ENCODE measurements around the gene NUDT22.

Gene NUDT22

GRCh38 chr11:64266339-64266738 lies 40.3 kb downstream of the NUDT22 start:
- H3K27ac ChIP-seq (ENCODE audit: low read depth, low read length) = no peak overlapping the region
- no peaks in the 10 kb centered on the region for H3K79me2 ChIP-seq (ENCODE audit: control insufficient read depth, insufficient read depth, low read length, unreplicated experiment)
- H3K27me3 ChIP-seq (ENCODE audit: insufficient read depth, low read length) = no peaks in the 10 kb centered on the region
- H2AFZ ChIP-seq (ENCODE audit: low read length, unreplicated experiment) = no peak overlapping the region
- no peak overlapping the region for H3K4me3 ChIP-seq (ENCODE audit: low read depth, low read length)
- peaks cover 8% of the 10 kb centered on the region; the same call in 1 of the 2 replicates for H3K36me3 ChIP-seq (ENCODE audit: insufficient read depth, low read length)
- H3K4me1 ChIP-seq (ENCODE audit: control insufficient read depth, insufficient read depth, low read length, unreplicated experiment) = peaks cover 29% of the 10 kb centered on the region

GRCh38 chr11:64267207-64267945 lies 41.3 kb downstream of the NUDT22 start:
- no peak overlapping the region for H3K4me3 ChIP-seq (ENCODE audit: low read depth, low read length)
- H2AFZ ChIP-seq (ENCODE audit: low read length, unreplicated experiment) = no peak overlapping the region
- H3K4me1 ChIP-seq (ENCODE audit: control insufficient read depth, insufficient read depth, low read length, unreplicated experiment) = peaks cover 33% of the 10 kb centered on the region
- H3K27ac ChIP-seq (ENCODE audit: low read depth, low read length) = no peak overlapping the region
- no peaks in the 10 kb centered on the region for H3K27me3 ChIP-seq (ENCODE audit: insufficient read depth, low read length)
- peaks cover 4% of the 10 kb centered on the region for H3K79me2 ChIP-seq (ENCODE audit: control insufficient read depth, insufficient read depth, low read length, unreplicated experiment)
- no peaks in the 10 kb centered on the region; the same call in 1 of the 2 replicates for H3K36me3 ChIP-seq (ENCODE audit: insufficient read depth, low read length)

- Histone ChIP-seq H3K79me2 (ENCODE audit: control insufficient read depth, insufficient read depth, low read length, unreplicated experiment) (peaks cover 6% of the 10 kb centered on the region), H3K4me3 (ENCODE audit: low read depth, low read length) (peak overlapping the region; percentile 86), H3K27me3 (ENCODE audit: insufficient read depth, low read length) (no peaks in the 10 kb centered on the region), H3K4me1 (ENCODE audit: control insufficient read depth, insufficient read depth, low read length, unreplicated experiment) (peaks cover 26% of the 10 kb centered on the region), H3K36me3 (ENCODE audit: insufficient read depth, low read length) (no peaks in the 10 kb centered on the region), H3K27ac (ENCODE audit: low read depth, low read length) (peak overlapping the region; percentile 91), H2AFZ (ENCODE audit: low read length, unreplicated experiment) (no peak overlapping the region)
These were observed 42.2 kb downstream of the NUDT22 start for GRCh38 chr11:64268025-64268892.

GRCh38 chr11:64268893-64269539 lies 42.9 kb downstream of the NUDT22 start:
- peak overlapping the region; percentile 91 for H3K27ac ChIP-seq (ENCODE audit: low read depth, low read length)
- no peaks in the 10 kb centered on the region for H3K27me3 ChIP-seq (ENCODE audit: insufficient read depth, low read length)
- peak overlapping the region; percentile 86 for H3K4me3 ChIP-seq (ENCODE audit: low read depth, low read length)
- no peaks in the 10 kb centered on the region for H3K36me3 ChIP-seq (ENCODE audit: insufficient read depth, low read length)
- peaks cover 6% of the 10 kb centered on the region for H3K79me2 ChIP-seq (ENCODE audit: control insufficient read depth, insufficient read depth, low read length, unreplicated experiment)
- peaks cover 23% of the 10 kb centered on the region for H3K4me1 ChIP-seq (ENCODE audit: control insufficient read depth, insufficient read depth, low read length, unreplicated experiment)
- peak overlapping the region; percentile 51 for H2AFZ ChIP-seq (ENCODE audit: low read length, unreplicated experiment)

GRCh38 chr11:64269540-64270220 lies 43.6 kb downstream of the NUDT22 start:
- Histone ChIP-seq H3K27ac (ENCODE audit: low read depth, low read length) (peak overlapping the region; percentile 91), H3K36me3 (ENCODE audit: insufficient read depth, low read length) (no peaks in the 10 kb centered on the region), H3K79me2 (ENCODE audit: control insufficient read depth, insufficient read depth, low read length, unreplicated experiment) (peaks cover 6% of the 10 kb centered on the region), H3K27me3 (ENCODE audit: insufficient read depth, low read length) (no peaks in the 10 kb centered on the region), H3K4me3 (ENCODE audit: low read depth, low read length) (peak overlapping the region; percentile 86), H2AFZ (ENCODE audit: low read length, unreplicated experiment) (peak overlapping the region; percentile 51), H3K4me1 (ENCODE audit: control insufficient read depth, insufficient read depth, low read length, unreplicated experiment) (peaks cover 23% of the 10 kb centered on the region)

- Histone ChIP-seq H3K36me3 (ENCODE audit: insufficient read depth, low read length) (no peaks in the 10 kb centered on the region), H2AFZ (ENCODE audit: low read length, unreplicated experiment) (no peak overlapping the region), H3K4me3 (ENCODE audit: low read depth, low read length) (no peak overlapping the region), H3K79me2 (ENCODE audit: control insufficient read depth, insufficient read depth, low read length, unreplicated experiment) (peaks cover 6% of the 10 kb centered on the region), H3K27me3 (ENCODE audit: insufficient read depth, low read length) (no peaks in the 10 kb centered on the region), H3K27ac (ENCODE audit: low read depth, low read length) (no peak overlapping the region), H3K4me1 (ENCODE audit: control insufficient read depth, insufficient read depth, low read length, unreplicated experiment) (peaks cover 11% of the 10 kb centered on the region)
These were observed 49.1 kb downstream of the NUDT22 start for GRCh38 chr11:64275031-64275800.

GRCh38 chr11:64275841-64276240 lies 49.8 kb downstream of the NUDT22 start:
- Histone ChIP-seq H2AFZ (ENCODE audit: low read length, unreplicated experiment) (no peak overlapping the region), H3K4me1 (ENCODE audit: control insufficient read depth, insufficient read depth, low read length, unreplicated experiment) (peaks cover 11% of the 10 kb centered on the region), H3K27ac (ENCODE audit: low read depth, low read length) (no peak overlapping the region), H3K79me2 (ENCODE audit: control insufficient read depth, insufficient read depth, low read length, unreplicated experiment) (peaks cover 6% of the 10 kb centered on the region), H3K27me3 (ENCODE audit: insufficient read depth, low read length) (no peaks in the 10 kb centered on the region), H3K36me3 (ENCODE audit: insufficient read depth, low read length) (no peaks in the 10 kb centered on the region), H3K4me3 (ENCODE audit: low read depth, low read length) (no peak overlapping the region)

- H3K27me3 ChIP-seq (ENCODE audit: insufficient read depth, low read length) = no peaks in the 10 kb centered on the region
- H2AFZ ChIP-seq (ENCODE audit: low read length, unreplicated experiment) = no peak overlapping the region
- peaks cover 11% of the 10 kb centered on the region for H3K4me1 ChIP-seq (ENCODE audit: control insufficient read depth, insufficient read depth, low read length, unreplicated experiment)
- H3K4me3 ChIP-seq (ENCODE audit: low read depth, low read length) = no peak overlapping the region
- peaks cover 6% of the 10 kb centered on the region for H3K79me2 ChIP-seq (ENCODE audit: control insufficient read depth, insufficient read depth, low read length, unreplicated experiment)
- H3K27ac ChIP-seq (ENCODE audit: low read depth, low read length) = no peak overlapping the region
- no peaks in the 10 kb centered on the region for H3K36me3 ChIP-seq (ENCODE audit: insufficient read depth, low read length)
These were observed 50.8 kb downstream of the NUDT22 start for GRCh38 chr11:64276653-64277431.

GRCh38 chr11:64278576-64279190 lies 52.6 kb downstream of the NUDT22 start:
- Histone ChIP-seq H2AFZ (ENCODE audit: low read length, unreplicated experiment) (no peak overlapping the region), H3K27me3 (ENCODE audit: insufficient read depth, low read length) (no peaks in the 10 kb centered on the region), H3K36me3 (ENCODE audit: insufficient read depth, low read length) (no peaks in the 10 kb centered on the region), H3K4me3 (ENCODE audit: low read depth, low read length) (no peak overlapping the region), H3K4me1 (ENCODE audit: control insufficient read depth, insufficient read depth, low read length, unreplicated experiment) (peaks cover 6% of the 10 kb centered on the region), H3K27ac (ENCODE audit: low read depth, low read length) (no peak overlapping the region), H3K79me2 (ENCODE audit: control insufficient read depth, insufficient read depth, low read length, unreplicated experiment) (peaks cover 6% of the 10 kb centered on the region)

All from ACC112 (cell line).